ENCODE measurements around the gene NUDT8. TPM values are rescaled to one million over a fixed set of nuclear protein-coding genes. Genes with fewer than 3 reads are reported as not detected.

The NUDT8 gene
- total RNA-seq, 1 experiment from 2014 or later: 13.2 TPM

- Histone ChIP-seq H3K27ac (ENCODE audit: low read length) (no peak overlapping the region), H3K27me3 (ENCODE audit: control insufficient read depth, insufficient read depth, low read length) (no peaks in the 10 kb centered on the region), H3K9me3 (ENCODE audit: control insufficient read depth, insufficient read depth, low read depth, low read length) (no peaks in the 10 kb centered on the region), H3K4me1 (ENCODE audit: control insufficient read depth, insufficient read depth, low read length) (no peaks in the 10 kb centered on the region), H3K4me3 (ENCODE audit: low read depth in 2 of 2, low read length in 2 of 2) (no peak overlapping the region), H3K36me3 (ENCODE audit: control insufficient read depth, insufficient read depth, low read length) (no peaks in the 10 kb centered on the region)
- ChIA-PET POLR2A (no interaction called here), CTCF (interaction anchor here (0.9 kb wide), 1 partner anchor 36 kb away, joined by 3 read pairs; the partner anchor contains the start of gene NUDT8)
- intact Hi-C loops (cut with micrococcal nuclease; ENCODE audit: unreplicated experiment): no loop called here
- no peak for ATAC-seq
- in situ Hi-C loops (cut with HindIII; ENCODE audit: low pct_unique_long_range_greater_than_20kb, low sequenced_read_pairs): no loop called here
- DNase-seq (ENCODE audit: low read depth, low spot score): no peak
- no TSS peak for BruUV-seq (replicated peaks)
- no peak for TF ChIP-seq POLR2AphosphoS5 (IDR thresholded peaks at IDR 0.05; ENCODE audit: low read depth, low read length)
- TF ChIP-seq, protein P1, sequence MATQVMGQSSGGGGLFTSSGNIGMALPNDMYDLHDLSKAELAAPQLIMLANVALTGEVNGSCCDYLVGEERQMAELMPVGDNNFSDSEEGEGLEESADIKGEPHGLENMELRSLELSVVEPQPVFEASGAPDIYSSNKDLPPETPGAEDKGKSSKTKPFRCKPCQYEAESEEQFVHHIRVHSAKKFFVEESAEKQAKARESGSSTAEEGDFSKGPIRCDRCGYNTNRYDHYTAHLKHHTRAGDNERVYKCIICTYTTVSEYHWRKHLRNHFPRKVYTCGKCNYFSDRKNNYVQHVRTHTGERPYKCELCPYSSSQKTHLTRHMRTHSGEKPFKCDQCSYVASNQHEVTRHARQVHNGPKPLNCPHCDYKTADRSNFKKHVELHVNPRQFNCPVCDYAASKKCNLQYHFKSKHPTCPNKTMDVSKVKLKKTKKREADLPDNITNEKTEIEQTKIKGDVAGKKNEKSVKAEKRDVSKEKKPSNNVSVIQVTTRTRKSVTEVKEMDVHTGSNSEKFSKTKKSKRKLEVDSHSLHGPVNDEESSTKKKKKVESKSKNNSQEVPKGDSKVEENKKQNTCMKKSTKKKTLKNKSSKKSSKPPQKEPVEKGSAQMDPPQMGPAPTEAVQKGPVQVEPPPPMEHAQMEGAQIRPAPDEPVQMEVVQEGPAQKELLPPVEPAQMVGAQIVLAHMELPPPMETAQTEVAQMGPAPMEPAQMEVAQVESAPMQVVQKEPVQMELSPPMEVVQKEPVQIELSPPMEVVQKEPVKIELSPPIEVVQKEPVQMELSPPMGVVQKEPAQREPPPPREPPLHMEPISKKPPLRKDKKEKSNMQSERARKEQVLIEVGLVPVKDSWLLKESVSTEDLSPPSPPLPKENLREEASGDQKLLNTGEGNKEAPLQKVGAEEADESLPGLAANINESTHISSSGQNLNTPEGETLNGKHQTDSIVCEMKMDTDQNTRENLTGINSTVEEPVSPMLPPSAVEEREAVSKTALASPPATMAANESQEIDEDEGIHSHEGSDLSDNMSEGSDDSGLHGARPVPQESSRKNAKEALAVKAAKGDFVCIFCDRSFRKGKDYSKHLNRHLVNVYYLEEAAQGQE (IDR thresholded peaks at IDR 0.05; ENCODE audit: insufficient read depth in 1 of 2, low read depth in 2 of 2, low read length in 1 of 2): no peak
- no peak for TF ChIP-seq TCF7L2 (IDR thresholded peaks at IDR 0.05; ENCODE audit: low read depth, low read length)
- no peak for TF ChIP-seq CTCF (IDR thresholded peaks at IDR 0.05)
- no peak for TF ChIP-seq SIN3A (IDR thresholded peaks at IDR 0.05; ENCODE audit: borderline replicate concordance, insufficient read depth, low read depth, low read length)
Measured at GRCh38 chr11:67666303-67666645, 36.5 kb upstream of the NUDT8 start.

- no peaks in the 10 kb centered on the region for H3K9me3 ChIP-seq (ENCODE audit: control insufficient read depth, insufficient read depth, low read depth, low read length)
- no TSS peak for BruUV-seq (replicated peaks)
- H3K4me1 ChIP-seq (ENCODE audit: control insufficient read depth, insufficient read depth, low read length): no peaks in the 10 kb centered on the region
- no peaks in the 10 kb centered on the region for H3K36me3 ChIP-seq (ENCODE audit: control insufficient read depth, insufficient read depth, low read length)
- ATAC-seq (peak; percentile 78), DNase-seq (ENCODE audit: low read depth, low spot score) (no peak)
- no peak overlapping the region for H3K4me3 ChIP-seq (ENCODE audit: low read depth in 2 of 2, low read length in 2 of 2)
- intact Hi-C loops (cut with micrococcal nuclease; ENCODE audit: unreplicated experiment): no loop called here
- CTCF ChIA-PET: interaction anchor here (0.9 kb wide), 1 partner anchor 20 kb away, joined by 3 read pairs; no protein-coding TSS in a partner anchor
- no peak overlapping the region for H3K27ac ChIP-seq (ENCODE audit: low read length)
- POLR2A ChIA-PET: no interaction called here
- TF ChIP-seq TCF7L2 (IDR thresholded peaks at IDR 0.05; ENCODE audit: low read depth, low read length) (no peak), CTCF (IDR thresholded peaks at IDR 0.05) (no peak; the same call in 1 of the 2 replicates)
- TF ChIP-seq, protein P1 (IDR thresholded peaks at IDR 0.05; ENCODE audit: insufficient read depth in 1 of 2, low read depth in 2 of 2, low read length in 1 of 2): 0 out of 4 replicates have a peak, but pooled peaks of 1 of the 2 experiments have one; percentile 37
- in situ Hi-C loops (cut with HindIII; ENCODE audit: low pct_unique_long_range_greater_than_20kb, low sequenced_read_pairs): no loop called here
- H3K27me3 ChIP-seq (ENCODE audit: control insufficient read depth, insufficient read depth, low read length): no peaks in the 10 kb centered on the region
Measured at GRCh38 chr11:67665541-67666302, 36.0 kb upstream of the NUDT8 start.
